IPS-20b (cell line): Measurements from ENCODE around the gene FTO.

Experiments used
- H3K27ac ChIP-seq: one replicate; pipeline ENCODE4 v1.5.1; 2013; ENCODE audit warnings: low read length
- H3K27me3 ChIP-seq: 2 replicates; pipeline ENCODE4 v1.6.1; 2013; ENCODE audit warnings: mild to moderate bottlenecking, low read length, inconsistent platforms; ENCODE audit not compliant: insufficient read depth
- H3K36me3 ChIP-seq: 2 replicates; pipeline ENCODE4 v1.6.1; 2013; ENCODE audit warnings: low read depth, mild to moderate bottlenecking, inconsistent platforms, low read length, moderate library complexity; ENCODE audit not compliant: insufficient read depth
- H3K4me1 ChIP-seq: 2 replicates; pipeline ENCODE4 v1.6.1; 2013; ENCODE audit warnings: mild to moderate bottlenecking, control low read depth, inconsistent platforms, low read length, moderate library complexity; ENCODE audit not compliant: insufficient read depth
- H3K4me3 ChIP-seq: 2 replicates; pipeline ENCODE4 v1.5.1; 2013; ENCODE audit warnings: mild to moderate bottlenecking, low read length, inconsistent platforms
- H3K9ac ChIP-seq: 2 replicates; pipeline ENCODE4 v1.6.1; 2013; ENCODE audit warnings: low read depth, mild to moderate bottlenecking, inconsistent platforms, low read length, moderate library complexity
- H3K9me3 ChIP-seq: 2 replicates; pipeline ENCODE4 v1.6.1; 2013; ENCODE audit warnings: mild to moderate bottlenecking, low read depth, low read length, inconsistent platforms; ENCODE audit not compliant: insufficient read depth

The FTO gene

GRCh38 chr16:53756275-53756996 lies 52.5 kb downstream of the FTO start:
- no peaks in the 10 kb centered on the region for H3K27me3 ChIP-seq
- H3K4me1 ChIP-seq, result peaks cover 5% of the 10 kb centered on the region
- no peak overlapping the region for H3K27ac ChIP-seq

GRCh38 chr16:53757971-53758609 lies 54.1 kb downstream of the FTO start:
- H3K36me3 ChIP-seq, result no peaks in the 10 kb centered on the region
- H3K4me3 ChIP-seq, result no peak overlapping the region
- no peak overlapping the region for H3K9ac ChIP-seq
- peaks cover 5% of the 10 kb centered on the region for H3K4me1 ChIP-seq
- H3K9me3 ChIP-seq, result no peaks in the 10 kb centered on the region
- H3K27ac ChIP-seq, result no peak overlapping the region
- no peaks in the 10 kb centered on the region for H3K27me3 ChIP-seq

More at GRCh38 chr16:53756275-53756996, 52.5 kb downstream of the FTO start:
- H3K4me3 ChIP-seq, result no peak overlapping the region
- H3K36me3 ChIP-seq, result no peaks in the 10 kb centered on the region
- H3K9ac ChIP-seq, result no peak overlapping the region
- no peaks in the 10 kb centered on the region for H3K9me3 ChIP-seq

GRCh38 chr16:53761962-53762703 lies 58.2 kb downstream of the FTO start:
- H3K27ac ChIP-seq, result no peak overlapping the region
- H3K36me3 ChIP-seq, result no peaks in the 10 kb centered on the region
- no peaks in the 10 kb centered on the region for H3K9me3 ChIP-seq
- H3K4me1 ChIP-seq, result no peaks in the 10 kb centered on the region
- H3K9ac ChIP-seq, result no peak overlapping the region
- H3K27me3 ChIP-seq, result no peaks in the 10 kb centered on the region
- no peak overlapping the region for H3K4me3 ChIP-seq

- Histone ChIP-seq H3K27ac (no peak overlapping the region), H3K36me3 (no peaks in the 10 kb centered on the region), H3K9ac (no peak overlapping the region), H3K9me3 (no peaks in the 10 kb centered on the region), H3K4me1 (no peaks in the 10 kb centered on the region), H3K27me3 (no peaks in the 10 kb centered on the region), H3K4me3 (no peak overlapping the region)
These were observed 62.5 kb downstream of the FTO start for GRCh38 chr16:53766304-53767016.

GRCh38 chr16:53768167-53768566 lies 64.2 kb downstream of the FTO start:
- Histone ChIP-seq H3K4me3 (no peak overlapping the region), H3K9me3 (no peaks in the 10 kb centered on the region), H3K36me3 (no peaks in the 10 kb centered on the region), H3K27ac (no peak overlapping the region), H3K27me3 (no peaks in the 10 kb centered on the region), H3K4me1 (no peaks in the 10 kb centered on the region), H3K9ac (no peak overlapping the region)

- H3K27ac ChIP-seq, result no peak overlapping the region
- H3K4me1 ChIP-seq, result no peaks in the 10 kb centered on the region
- H3K9ac ChIP-seq, result no peak overlapping the region
- H3K36me3 ChIP-seq, result no peaks in the 10 kb centered on the region
- H3K4me3 ChIP-seq, result no peak overlapping the region
- H3K27me3 ChIP-seq, result no peaks in the 10 kb centered on the region
- no peaks in the 10 kb centered on the region for H3K9me3 ChIP-seq
These were observed 64.6 kb downstream of the FTO start for GRCh38 chr16:53768593-53768992.

- Histone ChIP-seq H3K4me3 (no peak overlapping the region), H3K36me3 (no peaks in the 10 kb centered on the region), H3K27me3 (no peaks in the 10 kb centered on the region), H3K27ac (no peak overlapping the region), H3K9ac (no peak overlapping the region), H3K4me1 (no peaks in the 10 kb centered on the region), H3K9me3 (no peaks in the 10 kb centered on the region)
These were observed 65.2 kb downstream of the FTO start for GRCh38 chr16:53769185-53769584.

- Histone ChIP-seq H3K9me3 (no peaks in the 10 kb centered on the region), H3K36me3 (no peaks in the 10 kb centered on the region), H3K27ac (no peak overlapping the region), H3K9ac (no peak overlapping the region), H3K4me1 (no peaks in the 10 kb centered on the region), H3K4me3 (no peak overlapping the region), H3K27me3 (no peaks in the 10 kb centered on the region)
These were observed 65.8 kb downstream of the FTO start for GRCh38 chr16:53769787-53770186.

- Histone ChIP-seq H3K4me3 (no peak overlapping the region), H3K4me1 (peaks cover 6% of the 10 kb centered on the region), H3K9ac (no peak overlapping the region), H3K27ac (no peak overlapping the region), H3K27me3 (no peaks in the 10 kb centered on the region), H3K9me3 (no peaks in the 10 kb centered on the region), H3K36me3 (no peaks in the 10 kb centered on the region)
These were observed 66.7 kb downstream of the FTO start for GRCh38 chr16:53770641-53771040.

GRCh38 chr16:53771655-53772497 lies 67.9 kb downstream of the FTO start:
- Histone ChIP-seq H3K9me3 (no peaks in the 10 kb centered on the region), H3K36me3 (no peaks in the 10 kb centered on the region), H3K9ac (no peak overlapping the region), H3K27ac (no peak overlapping the region), H3K27me3 (no peaks in the 10 kb centered on the region), H3K4me3 (no peak overlapping the region), H3K4me1 (peaks cover 13% of the 10 kb centered on the region)
